GM21825 (cell line): ENCODE measurements around the gene PHLDA1.

ENCODE experiments used
- ATAC-seq: cut with Tn5 transposase; IDR thresholded peaks from one replicate; pipeline ENCODE4 v1.9.1; 2021; ENCODE audit warnings: mild to moderate bottlenecking, moderate library complexity; ENCODE audit not compliant: unreplicated experiment

The PHLDA1 gene

DNA sequence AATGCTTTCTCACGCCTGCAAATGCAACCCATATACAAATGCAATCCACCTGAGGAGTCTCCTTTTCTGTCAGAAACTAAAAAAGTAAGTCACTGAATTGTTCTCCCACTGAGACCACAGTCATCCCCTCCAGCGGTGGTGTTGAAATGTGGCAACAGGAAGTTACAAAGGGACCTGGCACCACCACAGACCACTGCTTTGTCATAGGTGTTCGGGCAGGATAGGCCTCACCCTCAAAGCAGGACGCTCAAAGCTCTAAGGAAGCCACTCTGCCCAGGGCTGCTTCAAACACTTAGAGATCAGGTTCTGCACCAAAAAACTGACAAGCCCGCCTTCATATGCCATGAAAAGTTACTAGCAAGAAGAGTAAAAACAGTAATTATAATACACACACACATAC is 11.3 kb downstream of the PHLDA1 start:
- peak; percentile 77 for ATAC-seq

DNA sequence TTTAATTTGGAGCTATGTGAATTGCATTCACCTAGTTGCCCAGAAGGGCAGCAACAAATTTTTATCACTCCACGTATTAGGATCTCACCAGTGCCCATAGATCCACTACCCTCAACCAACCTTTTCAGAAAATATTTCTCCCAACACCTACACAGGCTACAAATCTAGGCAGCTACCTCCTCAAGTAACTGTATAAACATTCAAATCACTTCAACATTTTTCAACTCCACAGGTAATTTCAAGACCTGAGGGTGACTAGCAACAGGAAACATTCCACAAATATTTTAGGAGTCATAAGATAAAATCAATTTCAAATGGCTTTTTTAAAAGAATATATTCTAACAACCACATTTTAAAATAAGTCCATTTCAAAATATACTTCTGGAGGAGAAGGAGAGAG is 12.9 kb downstream of the PHLDA1 start:
- ATAC-seq: no peak

GRCh38 chr12:76018111-76018510 is 13.5 kb downstream of the PHLDA1 start:
- ATAC-seq: no peak

DNA sequence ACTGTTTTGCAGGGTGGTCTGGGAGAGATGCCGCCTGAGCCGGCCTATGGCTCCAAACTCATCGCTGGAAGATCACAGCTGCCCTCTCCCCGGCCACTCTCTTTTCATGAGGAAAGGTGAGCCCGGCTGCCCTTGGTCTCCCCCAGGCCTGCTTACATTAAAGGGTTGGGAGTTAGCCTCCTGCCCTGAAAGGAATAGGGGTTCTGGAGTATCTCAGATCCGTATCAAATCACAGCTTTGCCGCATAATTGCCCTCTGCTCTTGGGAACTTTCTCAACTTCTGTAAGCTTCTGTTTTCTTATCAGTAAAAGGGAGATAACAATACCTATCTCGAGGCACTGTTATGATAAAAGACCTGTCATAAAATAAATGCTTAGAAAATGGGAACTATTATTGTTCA is 17.6 kb downstream of the PHLDA1 start:
- ATAC-seq: no peak

DNA sequence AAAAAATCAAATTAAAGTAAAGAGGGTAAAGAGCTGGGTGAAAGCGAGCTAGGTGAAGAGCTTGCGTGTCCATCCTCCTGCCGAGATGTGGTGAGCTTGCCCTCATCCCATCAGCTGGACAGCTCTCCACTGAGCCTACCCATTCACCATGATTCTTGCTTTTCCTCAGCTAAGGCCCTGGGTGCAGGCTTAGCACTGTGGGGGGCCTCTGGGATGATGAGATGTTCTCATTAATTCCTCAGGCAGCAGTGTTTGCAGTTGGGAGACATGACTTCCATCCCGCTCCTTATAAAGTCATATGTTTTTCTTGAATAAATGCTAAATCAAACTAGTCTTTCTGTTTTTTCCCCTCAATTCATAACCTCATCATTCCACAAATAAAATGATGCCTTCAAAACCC is 18.0 kb downstream of the PHLDA1 start:
- no peak for ATAC-seq

DNA sequence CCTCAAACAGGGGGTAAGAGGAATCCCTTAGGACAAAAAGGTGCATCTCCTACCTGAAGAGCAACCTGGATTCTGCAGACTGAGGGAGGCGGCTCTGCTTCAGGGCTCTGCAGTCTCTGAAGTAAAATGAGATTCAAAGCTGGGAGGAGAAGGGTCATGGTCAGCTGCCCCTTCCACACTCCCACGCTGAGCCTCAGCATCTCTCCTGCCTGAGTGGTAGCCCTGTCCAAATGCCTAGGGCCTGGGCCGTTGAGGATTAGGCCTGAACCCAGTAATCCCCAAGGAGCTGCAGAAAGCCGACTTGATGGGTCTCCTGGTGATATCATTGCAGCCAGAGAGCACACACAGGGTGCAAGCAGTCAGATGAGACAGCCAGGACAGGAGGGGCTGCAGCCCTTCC is 18.9 kb downstream of the PHLDA1 start:
- no peak for ATAC-seq

DNA sequence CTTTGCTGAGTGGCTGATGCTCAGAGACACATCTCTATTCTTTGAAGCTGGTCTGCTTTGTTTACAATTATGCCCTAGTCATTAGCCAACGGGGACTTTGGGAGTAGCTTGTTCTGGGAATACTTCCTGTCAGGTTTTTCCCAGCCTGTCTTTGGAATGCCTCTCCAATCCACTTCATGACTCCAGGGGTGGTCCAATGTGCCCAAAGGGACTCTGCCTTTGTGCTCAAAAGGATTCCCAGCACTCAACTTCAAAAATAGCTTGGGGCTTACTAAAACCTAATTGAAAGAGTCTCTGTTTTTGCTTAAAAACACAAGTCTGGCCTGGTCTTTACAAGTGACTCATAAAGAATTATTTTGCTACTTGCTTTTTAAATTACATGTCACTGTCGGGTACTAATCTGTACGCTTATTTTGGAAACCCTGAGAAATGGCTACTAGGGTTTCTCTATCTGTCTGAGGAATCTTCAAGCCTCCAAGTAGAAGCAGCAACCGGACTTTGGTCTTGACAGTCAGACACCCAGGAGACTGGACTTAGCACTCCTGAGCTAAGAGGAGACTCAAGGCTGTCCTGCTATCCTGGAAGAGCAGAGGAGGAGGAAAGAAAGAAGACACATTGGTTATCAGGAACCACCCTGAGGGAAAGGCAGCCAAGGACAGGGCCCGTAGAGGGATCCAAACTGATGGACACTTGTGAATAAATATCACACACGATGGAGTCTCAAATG is 20.7 kb downstream of the PHLDA1 start:
- no peak for ATAC-seq

- ATAC-seq: no peak
Measured at GRCh38 chr12:76008428-76008827, 23.1 kb downstream of the PHLDA1 start.

GRCh38 chr12:76007640-76008039 is 23.9 kb downstream of the PHLDA1 start:
- no peak for ATAC-seq

GRCh38 chr12:76006028-76006925 is 25.3 kb downstream of the PHLDA1 start:
- no peak for ATAC-seq

DNA sequence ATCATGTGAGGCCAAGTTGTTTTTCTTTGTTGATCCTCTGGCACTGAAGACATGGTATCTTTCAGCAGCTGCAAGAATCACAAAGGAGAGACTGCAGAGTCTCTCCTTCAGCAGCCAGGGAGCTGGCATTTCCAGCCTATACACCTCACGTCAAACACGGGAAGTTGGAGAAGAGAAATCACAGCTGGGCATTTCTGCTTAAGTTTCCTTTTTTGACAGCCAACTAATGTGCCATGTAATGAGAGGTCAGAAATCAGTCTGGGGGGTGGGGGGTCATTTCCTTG is 28.3 kb downstream of the PHLDA1 start:
- ATAC-seq: no peak

- ATAC-seq: no peak
Measured at GRCh38 chr12:76002598-76003354, 28.8 kb downstream of the PHLDA1 start.

- no peak for ATAC-seq
Measured at GRCh38 chr12:75998292-75999063, 33.1 kb downstream of the PHLDA1 start.

DNA sequence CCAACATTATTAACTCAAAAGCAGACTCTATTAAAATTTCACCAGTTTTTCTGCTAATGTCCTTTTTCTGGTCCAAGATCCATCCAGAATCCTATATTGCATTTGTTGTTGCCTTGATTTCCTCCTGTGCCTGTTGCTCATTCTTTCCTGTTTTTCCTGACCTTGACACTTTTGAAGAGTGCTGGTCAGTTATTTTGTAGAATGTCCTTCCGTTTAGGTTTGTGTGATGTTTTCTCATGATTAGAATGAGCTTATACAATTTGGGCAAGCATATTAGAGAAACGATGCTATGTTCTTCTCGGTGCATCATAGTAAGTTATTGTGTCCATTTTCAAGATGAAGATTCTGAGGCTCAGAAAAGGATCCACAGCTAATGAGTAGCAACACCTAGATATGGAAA is 33.9 kb downstream of the PHLDA1 start:
- no peak for ATAC-seq

DNA sequence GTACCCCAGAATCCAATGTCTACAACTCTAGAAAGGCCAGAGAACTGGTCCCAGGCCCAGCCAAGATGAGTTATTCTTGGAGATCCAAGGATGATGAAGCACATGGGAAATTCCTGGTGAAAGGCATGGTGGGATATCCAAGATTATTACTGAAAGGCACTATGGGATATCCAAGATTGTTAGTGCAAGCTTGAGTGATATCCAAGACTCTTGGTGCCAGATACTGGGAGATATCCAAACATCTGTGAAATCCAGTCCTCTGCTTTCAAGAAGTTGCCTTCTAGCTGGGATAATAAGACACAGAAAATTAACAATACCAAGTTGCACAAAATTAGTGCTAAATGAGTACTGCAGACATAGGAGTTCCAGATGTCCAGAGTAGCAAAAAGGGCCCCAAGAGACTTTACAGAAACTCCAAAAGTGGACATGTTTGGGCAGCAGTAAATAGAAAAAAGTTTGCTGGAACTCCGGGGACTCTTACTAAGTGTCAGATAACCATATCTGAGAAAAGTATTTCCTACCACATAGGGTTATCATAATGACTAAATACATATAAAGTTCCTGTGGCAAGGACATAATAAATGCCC is 34.6 kb downstream of the PHLDA1 start:
- no peak for ATAC-seq

GRCh38 chr12:75995691-75996090 is 35.9 kb downstream of the PHLDA1 start:
- ATAC-seq: no peak

DNA sequence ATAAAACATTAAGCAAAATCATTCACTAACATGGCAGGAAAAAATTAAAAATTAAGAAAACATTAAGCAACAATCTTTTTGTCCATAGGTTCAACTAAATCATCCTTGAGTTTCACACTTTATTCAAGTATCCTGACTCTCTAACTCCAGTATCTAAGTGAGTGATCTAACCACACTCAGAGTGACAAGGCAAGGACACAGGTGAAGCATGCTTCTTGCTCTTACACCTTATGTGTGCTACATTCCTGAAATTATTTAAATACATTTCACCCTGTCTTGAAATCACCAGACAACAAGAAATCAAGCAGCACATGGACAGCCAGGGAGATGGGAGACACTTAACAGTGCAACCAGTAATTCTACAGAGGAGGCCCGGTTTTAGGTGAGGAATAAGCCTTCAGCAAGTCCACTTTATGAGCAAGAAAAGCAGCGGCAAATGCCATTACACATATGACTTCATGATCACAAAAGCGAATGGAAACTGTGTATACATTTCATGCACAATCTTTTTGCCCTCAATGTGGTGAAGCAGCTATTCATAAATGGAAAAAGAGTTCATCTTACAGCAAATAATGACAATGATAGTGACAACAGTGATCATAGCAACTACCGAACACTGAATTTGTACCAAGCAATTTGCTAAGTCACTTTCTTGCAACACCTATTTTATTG is 37.4 kb downstream of the PHLDA1 start:
- no peak for ATAC-seq

GRCh38 chr12:75991753-75992152 is 39.8 kb downstream of the PHLDA1 start:
- no peak for ATAC-seq

GRCh38 chr12:75990189-75990912 is 41.2 kb downstream of the PHLDA1 start:
- ATAC-seq: no peak
